ENCODE data around the gene ABHD16A. TPM values are rescaled to one million over a fixed set of nuclear protein-coding genes. Genes with fewer than 3 reads are reported as not detected.

The ABHD16A gene
- total and polyA plus RNA-seq, 2 of the 13 experiments (the other 11 are each of a cell fraction or from before 2014, with no cell fraction given): 43.5 to 45.4 TPM

DNA sequence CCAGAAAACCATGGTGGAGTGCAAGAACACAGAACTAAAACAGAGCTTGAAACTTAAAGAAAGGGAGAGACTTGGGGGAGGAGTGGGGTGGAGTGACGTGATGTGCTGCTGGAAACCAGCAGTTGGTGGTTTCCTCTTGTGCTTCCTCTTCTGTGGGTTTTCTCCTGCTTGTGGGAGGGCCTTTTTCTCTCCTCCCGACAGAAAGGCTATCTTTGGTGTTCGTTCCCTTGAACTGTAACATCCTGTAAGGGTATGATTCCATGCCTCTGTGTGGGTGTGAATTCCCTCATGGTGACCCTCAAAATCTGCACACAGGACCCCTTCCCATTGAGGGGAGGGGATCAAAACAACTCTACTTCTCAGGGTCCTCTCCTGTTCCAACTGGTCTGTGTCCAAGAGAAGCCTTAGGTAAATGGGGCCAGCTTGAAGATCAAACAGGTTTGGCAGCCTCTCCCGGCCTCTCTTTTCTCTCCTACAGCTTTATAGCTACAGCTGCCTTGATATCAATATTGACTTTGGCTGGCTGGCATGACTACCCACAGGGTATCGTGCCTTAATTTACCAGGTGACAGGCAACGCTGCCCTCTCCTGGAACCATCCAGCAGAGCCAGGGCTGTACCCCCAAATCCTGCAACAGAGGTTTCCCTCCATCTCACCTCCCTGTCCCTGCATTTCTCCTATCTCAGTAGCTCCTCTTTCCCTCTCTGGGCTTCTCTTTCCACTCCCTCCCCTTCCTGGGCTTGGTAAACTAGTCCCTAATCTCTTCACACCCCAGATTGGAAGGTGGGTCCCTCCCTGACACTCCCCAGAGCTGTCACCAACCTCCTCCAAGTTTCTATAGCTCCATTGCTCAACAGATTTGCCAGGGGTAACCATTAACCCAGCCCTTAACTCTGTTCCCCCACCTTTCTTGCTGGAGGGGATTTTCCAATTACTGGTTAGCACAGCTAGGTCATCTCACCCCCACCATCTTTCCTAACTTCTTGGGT is 35.2 kb upstream of the ABHD16A start (continued):
- peak; percentile 31; the same call in 1 of the 2 replicates for TF ChIP-seq MYC (CRISPR knock-in tag; IDR thresholded peaks at IDR 0.05; ENCODE audit: borderline replicate concordance)
- TF ChIP-seq NCOA1 (CRISPR knock-in tag; IDR thresholded peaks at IDR 0.05): peak; percentile 35; the same call in 1 of the 2 replicates
- TF ChIP-seq RXRB (CRISPR knock-in tag; IDR thresholded peaks at IDR 0.05; ENCODE audit: borderline replicate concordance): peak; percentile 84
- TF ChIP-seq, protein P1, sequence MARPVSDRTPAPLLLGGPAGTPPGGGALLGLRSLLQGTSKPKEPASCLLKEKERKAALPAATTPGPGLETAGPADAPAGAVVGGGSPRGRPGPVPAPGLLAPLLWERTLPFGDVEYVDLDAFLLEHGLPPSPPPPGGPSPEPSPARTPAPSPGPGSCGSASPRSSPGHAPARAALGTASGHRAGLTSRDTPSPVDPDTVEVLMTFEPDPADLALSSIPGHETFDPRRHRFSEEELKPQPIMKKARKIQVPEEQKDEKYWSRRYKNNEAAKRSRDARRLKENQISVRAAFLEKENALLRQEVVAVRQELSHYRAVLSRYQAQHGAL (CRISPR knock-in tag; IDR thresholded peaks at IDR 0.05; ENCODE audit: not compliant biosample characterization): no peak
- 0 out of 2 replicates have a peak, but pooled peaks have one; percentile 46 for TF ChIP-seq ZNF142 (CRISPR knock-in tag; IDR thresholded peaks at IDR 0.05)
- peak; percentile 92 for TF ChIP-seq HMG20B (CRISPR knock-in tag; conservative IDR thresholded peaks at IDR 0.05)
- TF ChIP-seq, protein P2, sequence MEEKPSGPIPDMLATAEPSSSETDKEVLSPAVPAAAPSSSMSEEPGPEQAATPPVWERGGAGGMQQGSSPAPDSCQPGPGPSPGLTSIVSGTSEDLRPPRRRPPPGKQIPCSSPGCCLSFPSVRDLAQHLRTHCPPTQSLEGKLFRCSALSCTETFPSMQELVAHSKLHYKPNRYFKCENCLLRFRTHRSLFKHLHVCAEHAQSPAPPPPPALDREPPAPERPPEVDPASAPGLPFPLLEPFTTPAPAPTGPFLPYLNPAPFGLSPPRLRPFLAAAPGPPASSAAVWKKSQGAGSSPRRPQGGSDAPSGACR (CRISPR knock-in tag; IDR thresholded peaks at IDR 0.05): peak; percentile 59; the same call in 1 of the 2 replicates
- 0 out of 2 replicates have a peak, but pooled peaks have one; percentile 47 for TF ChIP-seq KLF11 (CRISPR knock-in tag; IDR thresholded peaks at IDR 0.05)
- TF ChIP-seq, protein P3, sequence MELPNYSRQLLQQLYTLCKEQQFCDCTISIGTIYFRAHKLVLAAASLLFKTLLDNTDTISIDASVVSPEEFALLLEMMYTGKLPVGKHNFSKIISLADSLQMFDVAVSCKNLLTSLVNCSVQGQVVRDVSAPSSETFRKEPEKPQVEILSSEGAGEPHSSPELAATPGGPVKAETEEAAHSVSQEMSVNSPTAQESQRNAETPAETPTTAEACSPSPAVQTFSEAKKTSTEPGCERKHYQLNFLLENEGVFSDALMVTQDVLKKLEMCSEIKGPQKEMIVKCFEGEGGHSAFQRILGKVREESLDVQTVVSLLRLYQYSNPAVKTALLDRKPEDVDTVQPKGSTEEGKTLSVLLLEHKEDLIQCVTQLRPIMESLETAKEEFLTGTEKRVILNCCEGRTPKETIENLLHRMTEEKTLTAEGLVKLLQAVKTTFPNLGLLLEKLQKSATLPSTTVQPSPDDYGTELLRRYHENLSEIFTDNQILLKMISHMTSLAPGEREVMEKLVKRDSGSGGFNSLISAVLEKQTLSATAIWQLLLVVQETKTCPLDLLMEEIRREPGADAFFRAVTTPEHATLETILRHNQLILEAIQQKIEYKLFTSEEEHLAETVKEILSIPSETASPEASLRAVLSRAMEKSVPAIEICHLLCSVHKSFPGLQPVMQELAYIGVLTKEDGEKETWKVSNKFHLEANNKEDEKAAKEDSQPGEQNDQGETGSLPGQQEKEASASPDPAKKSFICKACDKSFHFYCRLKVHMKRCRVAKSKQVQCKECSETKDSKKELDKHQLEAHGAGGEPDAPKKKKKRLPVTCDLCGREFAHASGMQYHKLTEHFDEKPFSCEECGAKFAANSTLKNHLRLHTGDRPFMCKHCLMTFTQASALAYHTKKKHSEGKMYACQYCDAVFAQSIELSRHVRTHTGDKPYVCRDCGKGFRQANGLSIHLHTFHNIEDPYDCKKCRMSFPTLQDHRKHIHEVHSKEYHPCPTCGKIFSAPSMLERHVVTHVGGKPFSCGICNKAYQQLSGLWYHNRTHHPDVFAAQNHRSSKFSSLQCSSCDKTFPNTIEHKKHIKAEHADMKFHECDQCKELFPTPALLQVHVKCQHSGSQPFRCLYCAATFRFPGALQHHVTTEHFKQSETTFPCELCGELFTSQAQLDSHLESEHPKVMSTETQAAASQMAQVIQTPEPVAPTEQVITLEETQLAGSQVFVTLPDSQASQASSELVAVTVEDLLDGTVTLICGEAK (IDR thresholded peaks at IDR 0.05): no peak
- TF ChIP-seq, protein P3 (CRISPR knock-in tag; IDR thresholded peaks at IDR 0.05): peak; percentile 61; the same call in 1 of the 2 replicates
- TF ChIP-seq ZNF354B (CRISPR knock-in tag; IDR thresholded peaks at IDR 0.05): peak; percentile 44; the same call in 1 of the 2 replicates
